Mesodermal cell (in vitro differentiated cells): ENCODE results near the gene PCDHA13.
A peak's percentile ranks its signal among the peaks of the same experiment; 100 is the strongest.

Source experiments
- H3K27ac ChIP-seq: 2 replicates; pipeline ENCODE4 v1.7.0; 2013; ENCODE audit warnings: mild to moderate bottlenecking, low read depth, low read length, moderate library complexity; ENCODE audit not compliant: severe bottlenecking
- H3K36me3 ChIP-seq: 2 replicates; pipeline ENCODE4 v1.7.1; 2013; ENCODE audit warnings: mild to moderate bottlenecking, low read length, moderate library complexity; ENCODE audit not compliant: control insufficient read depth, insufficient read depth
- H3K4me1 ChIP-seq: one replicate; pipeline ENCODE4 v1.7.1; 2013; ENCODE audit warnings: mild to moderate bottlenecking, low read length; ENCODE audit not compliant: insufficient read depth, control insufficient read depth, poor library complexity, severe bottlenecking
- H3K4me3 ChIP-seq: 2 replicates; pipeline ENCODE4 v1.7.0; 2013; ENCODE audit warnings: low read length, control low read depth, mild to moderate bottlenecking; ENCODE audit not compliant: insufficient read depth, poor library complexity, severe bottlenecking; ENCODE audit errors: extremely low read depth
- H3K9me3 ChIP-seq: 2 replicates; pipeline ENCODE4 v1.7.1; 2013; ENCODE audit warnings: mild to moderate bottlenecking, low read length, moderate library complexity; ENCODE audit not compliant: control insufficient read depth
- WGBS, 2 experiments: methylation state at CpG; one replicate each; pipeline ENCODE4 v1.1.5; 2013; ENCODE audit warnings: missing lambda C conversion rate in 2 of 2; ENCODE audit not compliant: insufficient coverage in 2 of 2; 5-methylcytosine and 5-hydroxymethylcytosine counted together

Gene PCDHA13

DNA sequence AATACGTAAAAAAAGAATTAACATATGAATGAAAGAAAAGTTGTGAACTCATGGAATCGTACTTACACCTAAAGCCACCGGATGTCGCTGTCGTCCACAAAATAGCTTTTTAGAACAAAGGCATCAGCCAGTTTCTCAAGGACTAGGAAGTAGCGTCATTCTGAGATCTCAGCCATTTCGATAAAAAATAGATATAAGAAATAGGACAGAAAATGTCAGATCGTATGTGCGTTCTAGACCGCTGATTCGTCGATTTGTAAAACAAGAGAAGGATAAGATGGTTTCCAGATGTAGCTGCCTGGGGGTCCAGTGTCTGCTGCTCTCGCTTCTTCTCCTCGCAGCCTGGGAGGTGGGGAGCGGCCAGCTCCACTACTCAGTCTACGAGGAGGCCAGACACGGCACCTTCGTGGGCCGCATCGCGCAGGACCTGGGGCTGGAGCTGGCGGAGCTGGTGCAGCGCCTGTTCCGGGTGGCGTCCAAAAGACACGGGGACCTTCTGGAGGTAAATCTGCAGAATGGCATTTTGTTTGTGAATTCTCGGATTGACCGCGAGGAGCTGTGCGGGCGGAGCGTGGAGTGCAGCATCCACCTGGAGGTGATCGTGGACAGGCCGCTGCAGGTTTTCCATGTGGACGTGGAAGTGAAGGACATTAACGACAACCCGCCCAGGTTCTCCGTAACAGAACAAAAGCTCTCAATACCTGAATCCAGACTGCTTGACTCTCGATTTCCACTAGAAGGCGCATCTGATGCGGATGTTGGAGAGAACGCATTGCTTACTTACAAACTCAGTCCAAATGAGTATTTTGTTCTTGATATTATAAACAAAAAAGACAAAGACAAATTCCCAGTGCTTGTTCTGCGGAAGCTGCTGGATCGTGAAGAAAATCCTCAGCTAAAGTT is 25.9 kb upstream of the PCDHA13 start, which contains the start of gene PCDHA10:
Gene PCDHA10, plus strand, starts transcription at position 126 of the 903 bp plus-strand sequence. Its CDS starts 152 bp downstream, at position 278.
- Histone ChIP-seq H3K4me3 (no peak within 1 kb of the TSS), H3K9me3 (peaks cover 3% of the 10 kb centered on the region), H3K36me3 (peaks cover 2% of the 10 kb centered on the region), H3K4me1 (no peaks in the 10 kb centered on the region), H3K27ac (no peak within 1 kb of the TSS)
- WGBS, 2 experiments, result 89 to 94% methylated on average over 38 to 40 of the region's 44 CpGs

DNA sequence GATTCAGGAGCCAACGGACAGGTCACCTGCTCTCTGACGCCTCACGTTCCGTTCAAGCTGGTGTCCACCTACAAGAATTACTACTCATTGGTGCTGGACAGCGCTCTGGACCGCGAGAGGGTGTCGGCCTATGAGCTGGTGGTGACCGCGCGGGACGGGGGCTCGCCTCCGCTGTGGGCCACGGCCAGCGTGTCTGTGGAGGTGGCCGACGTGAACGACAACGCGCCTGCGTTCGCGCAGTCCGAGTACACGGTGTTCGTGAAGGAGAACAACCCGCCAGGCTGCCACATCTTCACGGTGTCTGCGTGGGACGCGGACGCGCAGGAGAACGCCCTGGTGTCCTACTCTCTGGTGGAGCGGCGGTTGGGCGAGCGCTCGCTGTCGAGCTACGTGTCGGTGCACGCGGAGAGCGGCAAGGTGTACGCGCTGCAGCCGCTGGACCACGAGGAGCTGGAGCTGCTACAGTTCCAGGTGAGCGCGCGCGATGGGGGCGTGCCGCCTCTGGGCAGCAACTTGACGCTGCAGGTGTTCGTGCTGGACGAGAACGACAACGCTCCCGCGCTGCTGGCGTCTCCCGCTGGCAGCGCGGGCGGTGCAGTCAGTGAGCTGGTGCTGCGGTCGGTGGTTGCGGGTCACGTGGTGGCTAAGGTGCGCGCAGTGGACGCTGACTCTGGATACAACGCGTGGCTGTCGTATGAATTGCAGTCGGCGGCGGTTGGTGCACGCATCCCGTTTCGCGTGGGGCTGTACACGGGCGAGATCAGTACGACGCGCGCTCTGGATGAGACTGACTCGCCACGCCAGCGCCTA is 24.5 kb upstream of the PCDHA13 start:
- Histone ChIP-seq H3K36me3 (peaks cover 7% of the 10 kb centered on the region), H3K9me3 (peaks cover 5% of the 10 kb centered on the region), H3K4me1 (no peaks in the 10 kb centered on the region), H3K4me3 (no peak overlapping the region), H3K27ac (no peak overlapping the region)
- WGBS, 2 experiments, result 98% methylated on average over 83 to 92 of the region's 94 CpGs

DNA sequence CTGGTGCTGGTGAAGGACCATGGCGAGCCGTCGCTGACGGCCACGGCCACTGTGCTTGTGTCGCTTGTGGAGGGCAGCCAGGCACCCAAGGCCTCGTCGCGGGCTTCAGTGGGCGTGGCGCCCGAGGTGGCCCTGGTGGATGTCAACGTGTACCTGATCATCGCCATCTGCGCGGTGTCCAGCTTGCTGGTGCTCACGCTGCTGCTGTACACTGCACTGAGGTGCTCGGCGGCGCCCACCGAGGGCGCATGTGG is 24.0 kb upstream of the PCDHA13 start:
- H3K4me3 ChIP-seq, result no peak overlapping the region
- WGBS, 2 experiments, result 95 to 96% methylated on average over 22 of the region's 22 CpGs
- no peak overlapping the region for H3K27ac ChIP-seq
- peaks cover 5% of the 10 kb centered on the region for H3K9me3 ChIP-seq
- peaks cover 8% of the 10 kb centered on the region for H3K36me3 ChIP-seq
- H3K4me1 ChIP-seq, result no peaks in the 10 kb centered on the region

DNA sequence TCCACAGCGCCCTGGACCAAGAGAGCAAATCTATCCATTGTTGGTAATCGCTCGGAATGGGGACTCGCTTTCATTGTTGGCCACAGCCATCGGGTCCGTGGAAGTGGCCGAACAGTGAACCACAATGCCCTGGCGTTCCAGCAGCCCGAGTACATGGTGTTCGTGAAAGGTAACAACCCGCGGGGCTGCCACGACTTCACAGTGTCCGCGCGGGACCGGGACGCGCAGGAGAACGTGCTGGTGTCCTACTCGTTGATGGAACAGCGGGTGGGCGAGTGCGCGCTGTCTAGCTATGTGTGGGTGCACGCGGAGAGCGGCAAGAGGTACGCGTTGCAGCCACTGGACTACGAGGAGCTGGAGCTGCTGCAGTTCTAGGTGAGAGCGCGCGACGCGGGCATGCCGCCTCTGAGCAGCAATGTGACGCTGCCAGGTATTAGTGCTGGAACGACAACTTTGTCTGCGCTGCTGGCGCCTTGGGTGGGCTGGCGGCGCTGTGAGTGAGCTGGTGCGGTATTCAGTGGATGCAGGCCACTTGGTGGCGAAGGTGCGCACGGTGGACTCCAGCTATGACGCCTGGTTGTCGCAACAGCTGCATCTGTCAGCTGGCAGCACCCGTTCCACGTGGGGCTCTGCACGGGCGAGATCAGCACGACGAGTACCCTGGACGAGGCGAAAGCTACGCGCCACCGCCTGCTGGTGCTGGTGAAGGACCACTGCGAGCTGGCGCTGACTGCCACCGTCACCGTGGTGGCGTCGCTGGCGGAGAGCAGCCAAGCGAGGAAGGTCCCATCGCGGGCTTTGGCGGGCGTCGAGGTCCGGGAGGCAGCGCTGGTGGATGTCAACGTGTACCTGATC is 19.3 kb upstream of the PCDHA13 start:
- WGBS, 2 experiments, result 93 to 95% methylated on average over 76 of the region's 76 CpGs
- Histone ChIP-seq H3K27ac (no peak overlapping the region), H3K36me3 (peaks cover 8% of the 10 kb centered on the region)

DNA sequence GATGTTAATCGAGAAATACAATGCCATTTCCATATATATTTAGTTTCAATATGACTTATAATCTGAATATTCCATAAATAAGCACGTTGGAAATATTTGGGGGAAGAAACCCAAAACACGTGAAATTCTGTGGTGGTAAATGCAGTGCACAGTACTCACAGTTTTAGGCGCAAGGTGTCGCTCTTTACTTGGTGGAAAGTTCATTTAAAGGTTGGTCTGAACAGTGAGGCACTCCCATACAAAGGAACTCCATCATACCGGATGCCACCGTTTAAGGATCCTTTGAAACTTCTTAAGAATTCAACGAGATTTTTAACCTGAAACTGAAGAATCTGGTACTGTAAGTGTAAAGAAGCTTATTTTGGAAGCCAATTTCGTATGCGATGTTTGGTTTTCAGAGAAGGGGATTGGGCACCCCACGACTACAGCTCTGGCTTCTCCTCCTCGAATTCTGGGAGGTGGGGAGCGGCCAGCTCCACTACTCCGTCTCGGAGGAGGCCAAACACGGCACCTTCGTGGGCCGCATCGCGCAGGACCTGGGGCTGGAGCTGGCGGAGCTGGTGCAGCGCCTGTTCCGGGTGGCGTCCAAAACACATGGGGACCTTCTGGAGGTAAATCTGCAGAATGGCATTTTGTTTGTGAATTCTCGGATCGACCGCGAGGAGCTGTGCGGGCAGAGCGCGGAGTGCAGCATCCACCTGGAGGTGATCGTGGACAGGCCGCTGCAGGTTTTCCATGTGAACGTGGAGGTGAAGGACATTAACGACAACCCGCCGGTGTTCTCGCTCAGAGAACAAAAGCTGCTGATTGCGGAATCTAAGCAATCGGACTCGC is 13.0 kb upstream of the PCDHA13 start, which contains the start of gene PCDHA11:
Gene PCDHA11, plus strand, starts transcription at position 237 of the 834 bp plus-strand sequence. Its CDS starts 147 bp downstream, at position 384.
- Histone ChIP-seq H3K27ac (peak within 1 kb of the TSS; percentile 26), H3K4me3 (peak within 1 kb of the TSS; percentile 47), H3K4me1 (no peaks in the 10 kb centered on the region), H3K9me3 (peaks cover 12% of the 10 kb centered on the region), H3K36me3 (no peaks in the 10 kb centered on the region)
- 56 to 59% methylated on average over 31 to 38 of the region's 41 CpGs for WGBS, 2 experiments

More for the DNA sequence above, 19.3 kb upstream of the PCDHA13 start:
- Histone ChIP-seq H3K4me1 (no peaks in the 10 kb centered on the region), H3K4me3 (no peak overlapping the region), H3K9me3 (peaks cover 5% of the 10 kb centered on the region)

DNA sequence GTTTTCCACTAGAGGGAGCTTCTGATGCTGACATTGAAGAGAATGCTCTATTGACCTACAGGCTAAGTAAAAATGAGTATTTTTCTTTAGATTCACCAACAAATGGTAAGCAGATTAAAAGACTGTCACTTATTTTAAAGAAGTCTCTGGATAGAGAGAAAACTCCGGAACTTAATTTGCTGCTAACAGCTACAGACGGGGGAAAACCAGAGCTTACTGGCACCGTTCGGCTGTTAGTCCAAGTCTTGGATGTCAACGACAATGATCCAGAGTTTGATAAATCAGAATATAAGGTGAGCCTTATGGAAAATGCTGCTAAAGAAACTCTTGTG is 12.4 kb upstream of the PCDHA13 start:
- Histone ChIP-seq H3K9me3 (peaks cover 12% of the 10 kb centered on the region), H3K36me3 (no peaks in the 10 kb centered on the region), H3K4me1 (no peaks in the 10 kb centered on the region), H3K4me3 (peak overlapping the region; percentile 47), H3K27ac (peak overlapping the region; percentile 26)
- WGBS, 2 experiments, result 92 to 96% methylated on average over 5 of the region's 5 CpGs

DNA sequence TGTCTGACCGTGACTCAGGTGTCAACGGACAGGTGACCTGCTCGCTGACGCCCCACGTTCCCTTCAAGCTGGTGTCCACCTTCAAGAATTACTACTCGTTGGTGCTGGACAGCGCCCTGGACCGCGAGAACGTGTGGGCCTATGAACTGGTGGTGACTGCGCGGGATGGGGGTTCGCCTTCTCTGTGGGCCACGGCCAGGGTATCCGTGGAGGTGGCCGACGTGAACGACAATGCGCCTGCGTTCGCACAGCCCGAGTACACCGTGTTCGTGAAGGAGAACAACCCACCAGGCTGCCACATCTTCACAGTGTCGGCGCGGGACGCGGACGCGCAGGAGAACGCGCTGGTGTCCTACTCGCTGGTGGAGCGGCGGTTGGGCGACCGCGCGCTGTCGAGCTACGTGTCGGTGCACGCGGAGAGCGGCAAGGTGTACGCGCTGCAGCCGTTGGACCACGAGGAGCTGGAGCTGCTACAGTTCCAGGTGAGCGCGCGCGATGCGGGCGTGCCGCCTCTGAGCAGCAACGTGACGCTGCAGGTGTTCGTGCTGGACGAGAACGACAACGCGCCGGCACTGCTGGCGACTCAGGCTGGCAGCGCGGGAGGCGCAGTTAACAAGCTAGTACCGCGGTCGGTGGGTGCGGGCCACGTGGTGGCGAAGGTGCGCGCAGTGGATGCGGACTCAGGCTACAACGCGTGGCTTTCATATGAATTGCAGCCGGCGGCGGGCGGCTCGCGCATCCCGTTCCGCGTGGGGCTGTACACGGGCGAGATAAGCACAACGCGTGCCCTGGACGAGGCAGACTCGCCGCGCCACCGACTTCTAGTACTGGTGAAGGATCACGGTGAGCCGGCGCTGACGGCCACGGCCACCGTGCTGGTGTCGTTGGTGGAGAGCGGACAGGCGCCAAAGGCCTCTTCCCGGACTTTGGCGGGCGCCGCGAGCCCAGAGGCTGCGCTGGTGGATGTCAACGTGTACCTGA is 11.4 kb upstream of the PCDHA13 start:
- 96 to 98% methylated on average over 100 to 114 of the region's 114 CpGs for WGBS, 2 experiments
- Histone ChIP-seq H3K9me3 (peaks cover 12% of the 10 kb centered on the region), H3K36me3 (no peaks in the 10 kb centered on the region), H3K4me1 (no peaks in the 10 kb centered on the region), H3K27ac (no peak overlapping the region), H3K4me3 (no peak overlapping the region)

DNA sequence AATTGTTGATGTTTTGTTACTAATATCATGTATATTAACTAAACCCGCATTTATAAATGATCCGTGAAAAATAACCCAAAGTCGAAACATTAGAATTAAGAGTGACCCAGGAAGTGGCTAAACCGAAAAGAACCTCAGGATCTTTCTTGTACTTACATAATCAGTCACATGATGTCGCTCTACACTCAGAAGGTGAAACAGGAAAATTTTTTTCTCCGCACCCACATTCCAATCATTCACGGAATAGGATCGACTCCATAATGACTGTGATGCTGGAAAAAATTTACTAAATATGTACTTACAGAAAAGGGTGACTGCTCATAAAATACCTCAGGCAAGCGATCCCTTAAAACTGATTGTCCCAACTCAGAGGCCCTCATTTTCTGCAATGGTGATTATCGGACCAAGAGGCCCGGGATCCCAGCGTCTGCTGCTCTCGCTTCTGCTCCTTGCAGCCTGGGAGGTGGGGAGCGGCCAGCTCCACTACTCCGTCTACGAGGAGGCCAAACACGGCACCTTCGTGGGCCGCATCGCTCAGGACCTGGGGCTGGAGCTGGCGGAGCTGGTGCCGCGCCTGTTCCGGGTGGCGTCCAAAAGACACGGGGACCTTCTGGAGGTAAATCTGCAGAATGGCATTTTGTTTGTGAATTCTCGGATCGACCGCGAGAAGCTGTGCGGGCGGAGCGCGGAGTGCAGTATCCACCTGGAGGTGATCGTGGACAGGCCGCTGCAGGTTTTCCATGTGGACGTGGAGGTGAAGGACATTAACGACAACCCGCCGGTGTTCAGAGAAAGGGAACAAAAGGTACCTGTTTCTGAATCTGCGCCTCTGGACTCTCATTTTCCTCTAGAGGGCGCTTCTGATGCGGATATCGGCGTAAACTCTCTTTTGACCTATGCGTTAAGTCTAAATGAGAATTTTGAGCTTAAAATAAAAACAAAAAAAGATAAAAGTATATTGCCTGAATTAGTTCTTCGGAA is 6.5 kb upstream of the PCDHA13 start, which contains the start of gene PCDHA12:
Gene PCDHA12, plus strand, starts transcription at position 224 of the 981 bp plus-strand sequence. Its CDS starts 165 bp downstream, at position 389.
- 48 to 50% methylated on average over 24 to 30 of the region's 47 CpGs for WGBS, 2 experiments
- Histone ChIP-seq H3K27ac (peak within 1 kb of the TSS; percentile 50), H3K36me3 (peaks cover 16% of the 10 kb centered on the region), H3K4me3 (peak within 1 kb of the TSS; percentile 43), H3K4me1 (no peaks in the 10 kb centered on the region), H3K9me3 (peaks cover 5% of the 10 kb centered on the region)
